Measurements from ENCODE around the gene HDAC8.

DNA sequence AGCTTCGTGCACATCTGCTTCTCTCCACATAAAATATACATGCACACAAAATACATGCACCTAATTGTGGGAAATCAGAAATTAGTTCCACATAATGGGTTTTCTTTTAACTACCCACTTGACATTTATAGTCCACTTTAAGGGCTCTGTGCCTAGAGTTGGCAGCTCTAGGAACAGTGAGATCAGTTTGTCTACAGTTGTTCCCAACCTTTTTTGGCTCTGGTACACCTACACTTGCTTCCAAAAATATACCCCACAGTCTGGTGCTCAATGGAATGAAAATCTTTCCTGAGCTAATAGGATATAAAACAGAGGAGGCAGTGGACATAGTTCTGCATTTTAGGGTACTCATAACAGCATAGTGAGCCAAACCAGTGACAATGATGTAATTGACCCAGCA is 36.1 kb downstream of the HDAC8 start:
- no peak for TF ChIP-seq POLR2A (conservative IDR thresholded peaks at IDR 0.05)
- TF ChIP-seq, protein P1, sequence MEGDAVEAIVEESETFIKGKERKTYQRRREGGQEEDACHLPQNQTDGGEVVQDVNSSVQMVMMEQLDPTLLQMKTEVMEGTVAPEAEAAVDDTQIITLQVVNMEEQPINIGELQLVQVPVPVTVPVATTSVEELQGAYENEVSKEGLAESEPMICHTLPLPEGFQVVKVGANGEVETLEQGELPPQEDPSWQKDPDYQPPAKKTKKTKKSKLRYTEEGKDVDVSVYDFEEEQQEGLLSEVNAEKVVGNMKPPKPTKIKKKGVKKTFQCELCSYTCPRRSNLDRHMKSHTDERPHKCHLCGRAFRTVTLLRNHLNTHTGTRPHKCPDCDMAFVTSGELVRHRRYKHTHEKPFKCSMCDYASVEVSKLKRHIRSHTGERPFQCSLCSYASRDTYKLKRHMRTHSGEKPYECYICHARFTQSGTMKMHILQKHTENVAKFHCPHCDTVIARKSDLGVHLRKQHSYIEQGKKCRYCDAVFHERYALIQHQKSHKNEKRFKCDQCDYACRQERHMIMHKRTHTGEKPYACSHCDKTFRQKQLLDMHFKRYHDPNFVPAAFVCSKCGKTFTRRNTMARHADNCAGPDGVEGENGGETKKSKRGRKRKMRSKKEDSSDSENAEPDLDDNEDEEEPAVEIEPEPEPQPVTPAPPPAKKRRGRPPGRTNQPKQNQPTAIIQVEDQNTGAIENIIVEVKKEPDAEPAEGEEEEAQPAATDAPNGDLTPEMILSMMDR (IDR thresholded peaks at IDR 0.05 in 2 of 3, conservative IDR thresholded peaks at IDR 0.05 in 1 of 3; ENCODE audit: insufficient read depth in 2 of 3, low read depth in 1 of 3, low read length in 3 of 3): no peak
- TF ChIP-seq SRF (CRISPR knock-in tag; IDR thresholded peaks at IDR 0.05): no peak
- TF ChIP-seq FOXA1 (IDR thresholded peaks at IDR 0.05; ENCODE audit: borderline replicate concordance): no peak
- no peak for TF ChIP-seq JUNB (CRISPR knock-in tag; conservative IDR thresholded peaks at IDR 0.05)
